Cardiac muscle cell (in vitro differentiated cells and primary cell): Measurements from ENCODE around the gene RELB. TPM values are rescaled to one million over a fixed set of nuclear protein-coding genes. Genes with fewer than 3 reads are reported as not detected.

Experiments used
- DNase-seq, 2 donors: peaks; one replicate each; pipeline versions ENCODE4 v3.0.0 to v3.0.0-alpha.2; 2010 to 2017; ENCODE audit warnings: low read depth in 1 of 2, low spot score in 1 of 2
- H3K27ac ChIP-seq: fragments of 200-600 bp; sonication (generic); 2 replicates; pipeline ENCODE4 v1.5.1; 2016
- H3K27me3 ChIP-seq: fragments of 200-600 bp; sonication (generic); 2 replicates; pipeline ENCODE4 v1.6.0; 2016; ENCODE audit warnings: control low read depth
- H3K36me3 ChIP-seq: fragments of 200-600 bp; sonication (generic); 2 replicates; pipeline ENCODE4 v1.5.1; 2016; ENCODE audit warnings: control low read depth
- H3K4me1 ChIP-seq: fragments of 200-600 bp; sonication (generic); 2 replicates; pipeline ENCODE4 v1.8.1; 2017; ENCODE audit warnings: low read depth, mild to moderate bottlenecking, mixed run types
- H3K4me3 ChIP-seq: fragments of 200-600 bp; sonication (generic); 2 replicates; pipeline ENCODE4 v1.5.1; 2016; ENCODE audit warnings: mild to moderate bottlenecking
- H3K9me3 ChIP-seq: fragments of 200-600 bp; sonication (generic); 2 replicates; pipeline ENCODE4 v1.5.1; 2017; ENCODE audit warnings: low read depth, mild to moderate bottlenecking, control low read depth
- polyA plus RNA-seq: library from polyadenylated mRNA; unstranded; fragments of >200 nt; fragmentation: Nextera tagmentation; extraction: Ambion mirVana; gene quantifications from 2 replicates; pipeline ENCODE4 v1.2.1, GENCODE V29; 2016
- total RNA-seq: library from RNA; depleted of rRNA; stranded (reverse); fragments of >200 nt; gene quantifications from 2 replicates; pipeline ENCODE4 v1.2.3, GENCODE V29; 2016
- TF ChIP-seq, protein P1 (sequence below): IDR thresholded peaks from 2 replicates; pipeline ENCODE4 v1.5.1; 2012; ENCODE audit warnings: low read depth, mild to moderate bottlenecking, low read length

RELB gene, protein sequence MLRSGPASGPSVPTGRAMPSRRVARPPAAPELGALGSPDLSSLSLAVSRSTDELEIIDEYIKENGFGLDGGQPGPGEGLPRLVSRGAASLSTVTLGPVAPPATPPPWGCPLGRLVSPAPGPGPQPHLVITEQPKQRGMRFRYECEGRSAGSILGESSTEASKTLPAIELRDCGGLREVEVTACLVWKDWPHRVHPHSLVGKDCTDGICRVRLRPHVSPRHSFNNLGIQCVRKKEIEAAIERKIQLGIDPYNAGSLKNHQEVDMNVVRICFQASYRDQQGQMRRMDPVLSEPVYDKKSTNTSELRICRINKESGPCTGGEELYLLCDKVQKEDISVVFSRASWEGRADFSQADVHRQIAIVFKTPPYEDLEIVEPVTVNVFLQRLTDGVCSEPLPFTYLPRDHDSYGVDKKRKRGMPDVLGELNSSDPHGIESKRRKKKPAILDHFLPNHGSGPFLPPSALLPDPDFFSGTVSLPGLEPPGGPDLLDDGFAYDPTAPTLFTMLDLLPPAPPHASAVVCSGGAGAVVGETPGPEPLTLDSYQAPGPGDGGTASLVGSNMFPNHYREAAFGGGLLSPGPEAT
- total RNA-seq (3.1 TPM in 2 replicates), polyA plus RNA-seq (1.3 and 2.3 TPM in 2 replicates)

DNA sequence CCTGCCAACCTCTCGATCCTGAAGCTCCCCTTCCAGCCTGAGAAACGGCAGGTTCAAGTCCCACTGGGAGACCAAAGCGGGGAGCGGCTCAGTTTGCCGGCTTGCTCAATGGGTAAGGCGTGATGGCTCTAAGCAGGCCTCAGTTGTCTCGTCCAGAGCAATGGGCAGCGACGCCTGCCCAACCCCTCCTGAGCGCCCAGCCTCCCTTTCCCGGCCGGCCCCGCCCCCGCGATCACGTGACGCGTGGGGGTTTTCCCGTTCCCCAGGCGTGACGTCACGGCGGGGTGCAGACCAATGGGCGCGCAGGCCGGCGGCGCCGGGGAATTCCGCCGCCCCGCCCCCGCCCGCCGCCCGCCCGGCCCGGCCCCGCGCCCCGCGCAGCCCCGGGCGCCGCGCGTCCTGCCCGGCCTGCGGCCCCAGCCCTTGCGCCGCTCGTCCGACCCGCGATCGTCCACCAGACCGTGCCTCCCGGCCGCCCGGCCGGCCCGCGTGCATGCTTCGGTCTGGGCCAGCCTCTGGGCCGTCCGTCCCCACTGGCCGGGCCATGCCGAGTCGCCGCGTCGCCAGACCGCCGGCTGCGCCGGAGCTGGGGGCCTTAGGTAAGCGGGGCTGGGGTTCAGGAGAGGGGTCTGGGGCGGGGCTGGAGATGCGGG is at the start of gene RELB:
TSS of gene RELB (plus strand) at position 378 of the 653 bp plus-strand sequence. CDS start at position 494, 116 bp downstream.
- peak; percentile 95 to 96 for DNase-seq
- Histone ChIP-seq H3K4me1 (peaks cover 4% of the 10 kb centered on the region), H3K36me3 (no peaks in the 10 kb centered on the region), H3K4me3 (peak within 1 kb of the TSS; percentile 79), H3K9me3 (no peaks in the 10 kb centered on the region), H3K27me3 (no peaks in the 10 kb centered on the region), H3K27ac (peak within 1 kb of the TSS; percentile 96)
- TF ChIP-seq, protein P1, sequence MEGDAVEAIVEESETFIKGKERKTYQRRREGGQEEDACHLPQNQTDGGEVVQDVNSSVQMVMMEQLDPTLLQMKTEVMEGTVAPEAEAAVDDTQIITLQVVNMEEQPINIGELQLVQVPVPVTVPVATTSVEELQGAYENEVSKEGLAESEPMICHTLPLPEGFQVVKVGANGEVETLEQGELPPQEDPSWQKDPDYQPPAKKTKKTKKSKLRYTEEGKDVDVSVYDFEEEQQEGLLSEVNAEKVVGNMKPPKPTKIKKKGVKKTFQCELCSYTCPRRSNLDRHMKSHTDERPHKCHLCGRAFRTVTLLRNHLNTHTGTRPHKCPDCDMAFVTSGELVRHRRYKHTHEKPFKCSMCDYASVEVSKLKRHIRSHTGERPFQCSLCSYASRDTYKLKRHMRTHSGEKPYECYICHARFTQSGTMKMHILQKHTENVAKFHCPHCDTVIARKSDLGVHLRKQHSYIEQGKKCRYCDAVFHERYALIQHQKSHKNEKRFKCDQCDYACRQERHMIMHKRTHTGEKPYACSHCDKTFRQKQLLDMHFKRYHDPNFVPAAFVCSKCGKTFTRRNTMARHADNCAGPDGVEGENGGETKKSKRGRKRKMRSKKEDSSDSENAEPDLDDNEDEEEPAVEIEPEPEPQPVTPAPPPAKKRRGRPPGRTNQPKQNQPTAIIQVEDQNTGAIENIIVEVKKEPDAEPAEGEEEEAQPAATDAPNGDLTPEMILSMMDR = no peak

DNA sequence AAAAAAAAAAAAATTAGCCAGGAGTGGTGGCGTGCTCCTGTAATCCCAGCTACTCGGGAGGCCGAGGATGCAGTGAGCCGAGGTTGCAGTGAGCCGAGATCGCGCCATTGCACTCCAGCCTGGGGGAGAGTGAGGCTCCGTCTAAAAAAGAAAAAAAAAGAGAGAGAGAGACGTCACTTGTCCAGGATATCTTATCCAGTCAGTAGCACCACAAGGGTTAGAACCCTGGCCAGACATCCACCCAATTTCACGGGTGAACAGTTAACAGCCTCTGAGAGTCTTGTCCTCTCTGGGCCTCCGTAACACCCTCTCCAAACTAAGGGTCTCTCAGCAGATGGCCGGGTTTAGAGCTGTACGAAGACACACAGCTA is 47.0 kb upstream of the RELB start:
- TF ChIP-seq, protein P1 = no peak
- H3K4me1 ChIP-seq = peaks cover 9% of the 10 kb centered on the region
- no peak for DNase-seq

DNA sequence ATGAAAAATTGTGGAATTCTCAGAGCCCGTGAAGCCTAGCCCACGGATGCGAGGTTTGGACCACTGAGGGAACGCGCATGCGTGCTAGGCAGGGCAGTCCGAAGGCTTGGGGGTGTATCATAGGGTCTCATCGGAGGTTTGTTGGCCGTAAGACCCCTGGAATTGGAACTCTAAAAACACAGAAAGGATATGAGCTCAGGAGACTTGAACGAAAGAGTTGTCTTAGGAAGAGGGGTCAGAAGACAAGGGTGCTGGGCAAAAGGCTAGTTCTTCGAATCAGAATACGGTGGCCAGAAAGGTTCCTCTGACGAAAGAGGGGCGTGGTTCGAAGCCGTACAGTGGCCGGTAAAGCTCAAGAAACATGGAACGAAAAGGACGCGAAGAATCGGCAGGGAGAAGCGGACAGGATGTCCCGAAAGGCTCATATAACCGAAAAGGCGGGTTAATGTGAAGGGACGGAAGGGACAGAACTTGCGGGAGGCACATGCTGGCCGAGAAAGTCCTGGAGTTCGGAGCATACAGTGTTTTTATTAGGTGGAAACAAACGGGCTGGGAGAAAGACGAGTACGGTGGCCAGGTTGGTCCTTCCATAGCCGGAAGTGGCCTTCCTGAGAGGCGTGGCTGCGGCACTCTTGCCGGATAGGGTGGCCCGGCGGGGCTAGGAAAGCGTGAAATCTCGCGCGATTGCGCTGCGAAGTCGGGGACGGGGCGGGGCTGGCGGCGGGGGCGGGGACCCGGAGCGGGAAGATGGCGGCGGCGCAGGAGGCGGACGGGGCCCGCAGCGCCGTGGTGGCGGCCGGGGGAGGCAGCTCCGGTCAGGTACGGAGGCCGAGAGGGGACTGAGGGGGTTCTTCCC is 46.4 kb upstream of the RELB start, which contains the start of gene CLPTM1:
TSS of gene CLPTM1 (plus strand) at position 732 of the 856 bp plus-strand sequence. CDS start at position 748, 16 bp downstream.
- H3K27me3 ChIP-seq = no peaks in the 10 kb centered on the region
- no peaks in the 10 kb centered on the region for H3K9me3 ChIP-seq
- TF ChIP-seq, protein P1 = no peak
- peaks cover 2% of the 10 kb centered on the region for H3K36me3 ChIP-seq
- DNase-seq = peak; percentile 98
- H3K4me1 ChIP-seq = peaks cover 9% of the 10 kb centered on the region
- H3K4me3 ChIP-seq = peak within 1 kb of the TSS; percentile 97
- peak within 1 kb of the TSS; percentile 91 for H3K27ac ChIP-seq

More for the DNA sequence above, 47.0 kb upstream of the RELB start:
- Histone ChIP-seq H3K27ac (peak overlapping the region; percentile 91), H3K9me3 (no peaks in the 10 kb centered on the region), H3K4me3 (peak overlapping the region; percentile 97), H3K27me3 (no peaks in the 10 kb centered on the region), H3K36me3 (peaks cover 6% of the 10 kb centered on the region)

DNA sequence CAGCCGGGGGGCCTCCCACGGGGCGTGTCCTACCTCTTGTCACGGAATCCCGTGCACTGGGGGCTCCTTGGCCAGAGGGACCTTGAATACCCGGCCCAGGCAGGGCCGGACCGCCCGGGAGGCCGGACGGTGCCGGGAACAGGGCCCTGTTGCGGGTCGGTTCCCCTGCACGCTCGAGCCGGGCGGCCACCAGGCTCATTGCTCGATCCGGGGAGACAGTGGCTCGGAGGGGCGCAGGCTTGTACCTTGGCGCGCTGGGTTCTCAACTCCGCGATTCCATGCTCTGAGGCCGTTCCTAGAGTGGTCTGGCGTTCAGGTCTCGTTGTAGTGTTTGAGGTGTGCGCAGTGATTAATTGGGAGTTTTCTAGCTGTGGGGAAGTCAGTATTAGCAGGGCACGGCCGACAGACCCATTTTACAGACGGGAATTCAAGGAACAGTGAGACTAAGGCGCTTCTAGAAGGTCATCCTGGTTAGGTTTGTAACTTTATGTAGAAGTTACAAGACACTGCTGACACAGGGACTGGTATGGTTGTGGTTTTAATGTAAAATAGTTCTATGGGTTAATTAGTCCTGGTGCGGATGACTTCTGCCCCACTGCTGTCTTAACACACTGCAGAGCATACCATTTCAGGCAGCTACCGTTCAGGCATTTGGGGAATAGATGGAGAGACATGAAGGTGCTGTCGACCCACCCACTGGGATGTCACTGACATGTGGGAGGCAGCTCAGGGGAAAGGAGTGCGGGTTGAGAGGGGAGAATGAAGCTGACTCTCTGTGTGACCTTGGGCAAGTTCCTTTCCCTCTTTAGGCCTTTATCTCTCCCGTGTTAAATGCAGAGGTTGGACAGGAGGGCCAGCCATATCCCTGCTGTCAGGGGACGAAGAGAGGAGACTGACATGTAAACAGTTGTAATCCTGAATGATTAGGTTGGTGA is 45.5 kb upstream of the RELB start:
- Histone ChIP-seq H3K4me1 (peaks cover 9% of the 10 kb centered on the region), H3K4me3 (peak overlapping the region; percentile 97), H3K36me3 (no peaks in the 10 kb centered on the region), H3K27ac (peak overlapping the region; percentile 87), H3K9me3 (no peaks in the 10 kb centered on the region), H3K27me3 (no peaks in the 10 kb centered on the region)
- TF ChIP-seq, protein P1 = no peak
- peak in 1 of 2 donors; percentile 28 for DNase-seq
